H9 (cell line): Measurements from ENCODE around the gene LIMA1. TPM values are rescaled to one million over a fixed set of nuclear protein-coding genes. Genes with fewer than 3 reads are reported as not detected.

Source experiments
- DNase-seq: peaks from one replicate; pipeline ENCODE4 v3.0.0-alpha.2; 2017
- H2AFZ ChIP-seq: one replicate; pipeline ENCODE4 v1.6.1; 2013; ENCODE audit warnings: mild to moderate bottlenecking, low read length, control low read depth, moderate library complexity
- H2AK5ac ChIP-seq: 2 replicates; pipeline ENCODE4 v1.6.1; 2013; ENCODE audit warnings: low read length, control low read depth, mixed read lengths; ENCODE audit not compliant: insufficient read length
- H2BK120ac ChIP-seq: one replicate; pipeline ENCODE4 v1.6.1; 2013; ENCODE audit warnings: low read depth, mild to moderate bottlenecking, low read length, control low read depth, inconsistent platforms; ENCODE audit not compliant: poor library complexity, severe bottlenecking
- H2BK12ac ChIP-seq: 2 replicates; pipeline ENCODE4 v1.6.1; 2013; ENCODE audit warnings: low read length, control low read depth, mixed read lengths, low read depth; ENCODE audit not compliant: insufficient read length
- H2BK15ac ChIP-seq: 2 replicates; pipeline ENCODE4 v1.6.1; 2013; ENCODE audit warnings: low read depth, low read length, control low read depth
- H2BK20ac ChIP-seq: one replicate; pipeline ENCODE4 v1.6.1; 2013; ENCODE audit warnings: low read depth, mild to moderate bottlenecking, low read length, control low read depth, inconsistent platforms; ENCODE audit not compliant: poor library complexity, severe bottlenecking
- H2BK5ac ChIP-seq: 2 replicates; pipeline ENCODE4 v1.6.1; 2013; ENCODE audit warnings: low read length, control low read depth, mixed read lengths; ENCODE audit not compliant: insufficient read length
- H3K14ac ChIP-seq: 2 replicates; pipeline ENCODE4 v1.6.1; 2013; ENCODE audit warnings: low read length, control low read depth; ENCODE audit not compliant: insufficient read depth
- H3K18ac ChIP-seq: 2 replicates; pipeline ENCODE4 v1.6.1; 2013; ENCODE audit warnings: low read depth, mild to moderate bottlenecking, mixed read lengths, low read length, control low read depth; ENCODE audit not compliant: insufficient read length
- H3K23ac ChIP-seq: 2 replicates; pipeline ENCODE4 v1.6.1; 2013; ENCODE audit warnings: low read length, control low read depth, mixed read lengths, low read depth; ENCODE audit not compliant: insufficient read length
- H3K23me2 ChIP-seq: 2 replicates; pipeline ENCODE4 v1.6.1; 2013; ENCODE audit warnings: low read depth, mild to moderate bottlenecking, mixed read lengths, low read length, control low read depth; ENCODE audit not compliant: insufficient read length, poor library complexity, severe bottlenecking
- H3K27ac ChIP-seq: 2 replicates; pipeline ENCODE4 v1.5.1; 2013; ENCODE audit warnings: low read length, control low read depth, mixed read lengths, low read depth; ENCODE audit not compliant: insufficient read length
- H3K27me3 ChIP-seq: 2 replicates; pipeline ENCODE4 v1.6.1; 2013; ENCODE audit warnings: low read length, control low read depth, inconsistent platforms; ENCODE audit not compliant: insufficient read depth
- H3K4ac ChIP-seq: 2 replicates; pipeline ENCODE4 v1.6.1; 2013; ENCODE audit warnings: low read depth, mild to moderate bottlenecking, control low read depth, inconsistent platforms, low read length, moderate library complexity
- H3K4me1 ChIP-seq: 2 replicates; pipeline ENCODE4 v1.6.1; 2013; ENCODE audit warnings: low read length, control low read depth, inconsistent platforms; ENCODE audit not compliant: insufficient read depth
- H3K4me2 ChIP-seq: 2 replicates; pipeline ENCODE4 v1.6.1; 2013; ENCODE audit warnings: low read length, control low read depth, mixed read lengths; ENCODE audit not compliant: insufficient read length, insufficient read depth
- H3K56ac ChIP-seq: 2 replicates; pipeline ENCODE4 v1.6.1; 2013; ENCODE audit warnings: low read depth, mild to moderate bottlenecking, mixed read lengths, low read length, control low read depth; ENCODE audit not compliant: insufficient read length
- H3K79me1 ChIP-seq: 2 replicates; pipeline ENCODE4 v1.6.1; 2013; ENCODE audit warnings: low read depth, mild to moderate bottlenecking, moderate library complexity, low read length, control low read depth, inconsistent platforms; ENCODE audit not compliant: insufficient read depth, poor library complexity, severe bottlenecking
- H3K79me2 ChIP-seq: 2 replicates; pipeline ENCODE4 v1.6.1; 2013; ENCODE audit warnings: low read length, control low read depth, inconsistent platforms; ENCODE audit not compliant: insufficient read depth
- H3K9ac ChIP-seq: 2 replicates; pipeline ENCODE4 v1.6.1; 2013; ENCODE audit warnings: low read length, control low read depth, mixed read lengths; ENCODE audit not compliant: insufficient read length; ENCODE audit errors: extremely low read depth
- H3K9me3 ChIP-seq: one replicate; pipeline ENCODE4 v1.6.1; 2013; ENCODE audit warnings: low read depth, low read length, inconsistent platforms; ENCODE audit not compliant: control insufficient read depth
- H3T11ph ChIP-seq: one replicate; pipeline ENCODE4 v1.6.1; 2013; ENCODE audit warnings: mild to moderate bottlenecking, low read length, control low read depth, inconsistent platforms
- H4K20me1 ChIP-seq: one replicate; pipeline ENCODE4 v1.6.1; 2013; ENCODE audit not compliant: control insufficient read depth, insufficient read length, insufficient read depth
- H4K5ac ChIP-seq: 2 replicates; pipeline ENCODE4 v1.6.1; 2013; ENCODE audit warnings: low read depth, mild to moderate bottlenecking, mixed read lengths, low read length, control low read depth; ENCODE audit not compliant: insufficient read length
- H4K8ac ChIP-seq: replicated peaks from 2 replicates; pipeline ENCODE4 v1.6.1; 2013; ENCODE audit warnings: low read length, control low read depth, mixed read lengths, low read depth; ENCODE audit not compliant: insufficient read length
- H4K91ac ChIP-seq: 2 replicates; pipeline ENCODE4 v1.6.1; 2013; ENCODE audit warnings: low read depth, mild to moderate bottlenecking, moderate library complexity, mixed read lengths, low read length, control low read depth; ENCODE audit not compliant: insufficient read length
- H3K27ac Mint-ChIP-seq, 3 experiments: 2 replicates in 2 of 3; 3 replicates in 1 of 3; pipeline ENCODE4 v1.8.0; 2020 to 2021; ENCODE audit warnings: mixed read lengths in 3 of 3, mild to moderate bottlenecking in 1 of 3, moderate library complexity in 1 of 3
- H3K27me3 Mint-ChIP-seq: 2 replicates; pipeline ENCODE4 v1.8.0; 2021; ENCODE audit warnings: low read depth, mild to moderate bottlenecking, moderate library complexity, mixed read lengths
- H3K36me3 Mint-ChIP-seq, 3 experiments: 2 replicates in 2 of 3; 3 replicates in 1 of 3; pipeline ENCODE4 v1.8.0; 2020 to 2021; ENCODE audit warnings: low read depth in 3 of 3, mixed read lengths in 3 of 3; ENCODE audit not compliant: insufficient read depth in 1 of 3
- H3K4me1 Mint-ChIP-seq, 2 experiments: 2 replicates each; pipeline ENCODE4 v1.8.0; 2020; ENCODE audit warnings: mixed read lengths in 2 of 2
- H3K4me3 Mint-ChIP-seq, 2 experiments: 2 replicates in 1 of 2; 3 replicates in 1 of 2; pipeline ENCODE4 v1.8.0; 2020 to 2021; ENCODE audit warnings: mild to moderate bottlenecking in 2 of 2, mixed read lengths in 2 of 2, moderate library complexity in 1 of 2
- H3K9me3 Mint-ChIP-seq, 2 experiments: 2 replicates in 1 of 2; 3 replicates in 1 of 2; pipeline ENCODE4 v1.8.0; 2020; ENCODE audit warnings: mild to moderate bottlenecking in 2 of 2, mixed read lengths in 2 of 2, moderate library complexity in 1 of 2
- CTCF ChIP-seq: fragments of 200-600 bp; sonication (generic); conservative IDR thresholded peaks from 3 replicates; pipeline ENCODE4 v1.8.0; 2021; ENCODE audit warnings: antibody characterized with exemption, mild to moderate bottlenecking
- WGBS: extraction: QIAGEN DNeasy Blood & Tissue Kit; methylation state at CpG from one replicate; pipeline ENCODE4 v1.1.7; 2013; ENCODE audit warnings: missing lambda C conversion rate, low lambda C conversion rate, mixed read lengths; ENCODE audit not compliant: insufficient read length; ENCODE audit errors: extremely low coverage; 5-methylcytosine and 5-hydroxymethylcytosine counted together
- total RNA-seq: library from RNA; stranded (reverse); gene quantifications from 2 replicates; pipeline ENCODE4 v1.2.1, GENCODE V29; 2021

LIMA1 gene
- total RNA-seq, 1 experiment from 2014 or later, result 40.8 TPM

GRCh38 chr12:50251619-50252252, 31.6 kb downstream of the LIMA1 start:
- no peak for DNase-seq
- H3K79me1 ChIP-seq, result no peaks in the 10 kb centered on the region
- H3K4me1 Mint-ChIP-seq, result peaks cover 3 to 6% of the 10 kb centered on the region in 2 experiments; a peak in 2 of 4 replicates
- no peak overlapping the region for H3K9ac ChIP-seq
- no peak overlapping the region for H2BK15ac ChIP-seq
- H3K56ac ChIP-seq, result no peak overlapping the region
- no peaks in the 10 kb centered on the region for H3K27me3 Mint-ChIP-seq
- H3K23me2 ChIP-seq, result no peaks in the 10 kb centered on the region
- no peak overlapping the region for H3T11ph ChIP-seq
- no peak overlapping the region for H2BK5ac ChIP-seq
- no peak overlapping the region for H4K5ac ChIP-seq
- no peaks in the 10 kb centered on the region for H3K9me3 Mint-ChIP-seq
- no peak overlapping the region for H2AFZ ChIP-seq
- WGBS, result no CpG with 5 or more reads among the region's 6 CpGs
- no peak overlapping the region for H3K4ac ChIP-seq
- H3K36me3 Mint-ChIP-seq, result no peaks in the 10 kb centered on the region
- H3K23ac ChIP-seq, result no peak overlapping the region
- peak overlapping the region; percentile 11 for H3K18ac ChIP-seq
- H3K4me2 ChIP-seq, result no peak overlapping the region
- H4K8ac ChIP-seq, result no peak overlapping the region
- H3K79me2 ChIP-seq, result no peaks in the 10 kb centered on the region
- H3K4me3 Mint-ChIP-seq, result no peak overlapping the region
- H3K9me3 ChIP-seq, result no peaks in the 10 kb centered on the region
- no peaks in the 10 kb centered on the region for H3K27me3 ChIP-seq
- no peak for TF ChIP-seq CTCF
- H3K4me1 ChIP-seq, result no peaks in the 10 kb centered on the region
- no peak overlapping the region for H3K27ac ChIP-seq
- H3K14ac ChIP-seq, result no peak overlapping the region
- H2BK12ac ChIP-seq, result no peak overlapping the region
- no peaks in the 10 kb centered on the region for H4K20me1 ChIP-seq
- H2BK120ac ChIP-seq, result no peak overlapping the region
- H4K91ac ChIP-seq, result no peak overlapping the region
- H2BK20ac ChIP-seq, result no peak overlapping the region
- no peak overlapping the region for H3K27ac Mint-ChIP-seq
- H2AK5ac ChIP-seq, result no peak overlapping the region
